OCI-LY3 (cell line): ENCODE results near the gene PLP1.

Source experiments
- CTCF ChIP-seq: fragments of 200-600, 300-600 bp; sonication (generic); IDR thresholded peaks from 2 replicates; pipeline ENCODE4 v1.5.1; 2014; ENCODE audit warnings: antibody characterized with exemption, low read length, low read depth
- EZH2phosphoT487 ChIP-seq: fragments of 200-600 bp; shearing (Covaris generic); IDR thresholded peaks from 2 replicates; pipeline ENCODE4 v1.6.1; 2018; ENCODE audit warnings: antibody characterized with exemption, mixed run types, low read depth

- TF ChIP-seq CTCF (no peak), EZH2phosphoT487 (no peak)
Measured at GRCh38 chrX:103782640-103783039, 6.0 kb downstream of the PLP1 start.
